ENCODE data around the gene PDE6A. TPM values are rescaled to one million over a fixed set of nuclear protein-coding genes. Genes with fewer than 3 reads are reported as not detected.

The PDE6A gene
- total and polyA plus RNA-seq, 9 of the 15 experiments (the other 6 are each of a cell fraction or from before 2014, with no cell fraction given), result 0.01 to 0.04 (median 0.01) TPM; not detected in 6

- H3K9me3 ChIP-seq (replicated peaks; ENCODE audit: control insufficient read depth, insufficient read depth, low read depth, low read length), result no peaks in the 10 kb centered on the region
- intact Hi-C loops (cut with micrococcal nuclease), result no loop called here
- FAIRE-seq (no peak), ATAC-seq (no peak), DNase-seq (ENCODE audit: extremely low read depth in 1 of 4, low spot score in 3 of 4) (no peak)
- ChIA-PET CTCF (ENCODE audit: low intra/inter-chr PET ratio) (no interaction called here), POLR2A (interaction anchor here (0.6 kb wide), 1 partner anchor 68 kb away, joined by 3 read pairs; no protein-coding TSS in a partner anchor)
- H3K9me1 ChIP-seq (ENCODE audit: control insufficient read depth, insufficient read depth, low read length), result no peaks in the 10 kb centered on the region
- H3K27me3 ChIP-seq (ENCODE audit: control insufficient read depth in 2 of 2, insufficient read depth in 2 of 2, low read length in 2 of 2), result no peaks in the 10 kb centered on the region
- H3K36me3 ChIP-seq (ENCODE audit: control insufficient read depth, insufficient read depth, low read length), result no peaks in the 10 kb centered on the region
- 59% methylated on average over 5 of the region's 5 CpGs for WGBS (ENCODE audit: insufficient coverage, low coverage, missing lambda C conversion rate)
- H3K4me1 ChIP-seq (replicated peaks in 1 of 2; ENCODE audit: control insufficient read depth in 2 of 2, insufficient read depth in 2 of 2, low read length in 2 of 2), result peaks cover 14 to 21% of the 10 kb centered on the region in 2 experiments; a peak in 4 of 5 replicates
- 0 out of 3 replicates have a peak, but pooled peaks cover 4% of the 10 kb centered on the region for H3K79me2 ChIP-seq (ENCODE audit: control insufficient read depth, insufficient read depth, low read length)
- no peak overlapping the region for H2AFZ ChIP-seq (ENCODE audit: low read depth, low read length)
- no peak overlapping the region for H3K9ac ChIP-seq (ENCODE audit: insufficient read depth in 1 of 2, low read depth in 2 of 2, low read length in 2 of 2)
- BruUV-seq (replicated peaks), result no TSS peak
- H3K27ac ChIP-seq (ENCODE audit: extremely low read depth, low read depth, low read length), result no peak overlapping the region
- no peak overlapping the region for H3K4me2 ChIP-seq (ENCODE audit: insufficient read depth, low read length)
- in situ Hi-C loops (cut with MboI), result no loop called here
- no peak overlapping the region for H3K4me3 ChIP-seq
- no peaks in the 10 kb centered on the region for H4K20me1 ChIP-seq (replicated peaks; ENCODE audit: control insufficient read depth, insufficient read depth, low read length)
- TF ChIP-seq HNRNPL (IDR thresholded peaks at IDR 0.05; ENCODE audit: low read depth, low read length), result no peak
- no peak for TF ChIP-seq RB1 (IDR thresholded peaks at IDR 0.05; ENCODE audit: low read depth)
- no peak for TF ChIP-seq RUNX1 (IDR thresholded peaks at IDR 0.05; ENCODE audit: low read depth)
- TF ChIP-seq MTA2 (IDR thresholded peaks at IDR 0.05; ENCODE audit: low read depth), result no peak
- TF ChIP-seq SMAD1 (IDR thresholded peaks at IDR 0.05; ENCODE audit: low read depth, low read length, partially characterized antibody), result no peak
- TF ChIP-seq, protein P1, sequence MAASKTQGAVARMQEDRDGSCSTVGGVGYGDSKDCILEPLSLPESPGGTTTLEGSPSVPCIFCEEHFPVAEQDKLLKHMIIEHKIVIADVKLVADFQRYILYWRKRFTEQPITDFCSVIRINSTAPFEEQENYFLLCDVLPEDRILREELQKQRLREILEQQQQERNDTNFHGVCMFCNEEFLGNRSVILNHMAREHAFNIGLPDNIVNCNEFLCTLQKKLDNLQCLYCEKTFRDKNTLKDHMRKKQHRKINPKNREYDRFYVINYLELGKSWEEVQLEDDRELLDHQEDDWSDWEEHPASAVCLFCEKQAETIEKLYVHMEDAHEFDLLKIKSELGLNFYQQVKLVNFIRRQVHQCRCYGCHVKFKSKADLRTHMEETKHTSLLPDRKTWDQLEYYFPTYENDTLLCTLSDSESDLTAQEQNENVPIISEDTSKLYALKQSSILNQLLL (CRISPR knock-in tag; IDR thresholded peaks at IDR 0.05; ENCODE audit: borderline replicate concordance), result no peak
- TF ChIP-seq ZBED1 (IDR thresholded peaks at IDR 0.05), result no peak
- TF ChIP-seq SRSF7 (optimal IDR thresholded peaks at IDR 0.05; ENCODE audit: low read depth, low read length), result no peak
- no peak for TF ChIP-seq SIX5 (IDR thresholded peaks at IDR 0.05; ENCODE audit: borderline replicate concordance in 1 of 2, insufficient read depth in 1 of 2, low read depth in 1 of 2, low read length in 2 of 2)
- no peak for TF ChIP-seq BHLHE40 (IDR thresholded peaks at IDR 0.05; ENCODE audit: low read length)
- TF ChIP-seq BDP1 (IDR thresholded peaks at IDR 0.05; ENCODE audit: insufficient read depth, insufficient read length), result no peak
- TF ChIP-seq BRD9 (IDR thresholded peaks at IDR 0.05; ENCODE audit: low read depth, partially characterized antibody), result no peak
- TF ChIP-seq ESRRB (CRISPR knock-in tag; IDR thresholded peaks at IDR 0.05; ENCODE audit: borderline replicate concordance), result no peak
- TF ChIP-seq ZNF655 (CRISPR knock-in tag; IDR thresholded peaks at IDR 0.05), result no peak
- TF ChIP-seq, protein P2, sequence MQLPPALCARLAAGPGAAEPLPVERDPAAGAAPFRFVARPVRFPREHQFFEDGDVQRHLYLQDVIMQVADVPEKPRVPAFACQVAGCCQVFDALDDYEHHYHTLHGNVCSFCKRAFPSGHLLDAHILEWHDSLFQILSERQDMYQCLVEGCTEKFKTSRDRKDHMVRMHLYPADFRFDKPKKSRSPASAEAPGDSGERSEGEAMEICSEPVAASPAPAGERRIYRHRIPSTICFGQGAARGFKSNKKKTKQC (CRISPR knock-in tag; IDR thresholded peaks at IDR 0.05), result no peak
- TF ChIP-seq, protein P3, sequence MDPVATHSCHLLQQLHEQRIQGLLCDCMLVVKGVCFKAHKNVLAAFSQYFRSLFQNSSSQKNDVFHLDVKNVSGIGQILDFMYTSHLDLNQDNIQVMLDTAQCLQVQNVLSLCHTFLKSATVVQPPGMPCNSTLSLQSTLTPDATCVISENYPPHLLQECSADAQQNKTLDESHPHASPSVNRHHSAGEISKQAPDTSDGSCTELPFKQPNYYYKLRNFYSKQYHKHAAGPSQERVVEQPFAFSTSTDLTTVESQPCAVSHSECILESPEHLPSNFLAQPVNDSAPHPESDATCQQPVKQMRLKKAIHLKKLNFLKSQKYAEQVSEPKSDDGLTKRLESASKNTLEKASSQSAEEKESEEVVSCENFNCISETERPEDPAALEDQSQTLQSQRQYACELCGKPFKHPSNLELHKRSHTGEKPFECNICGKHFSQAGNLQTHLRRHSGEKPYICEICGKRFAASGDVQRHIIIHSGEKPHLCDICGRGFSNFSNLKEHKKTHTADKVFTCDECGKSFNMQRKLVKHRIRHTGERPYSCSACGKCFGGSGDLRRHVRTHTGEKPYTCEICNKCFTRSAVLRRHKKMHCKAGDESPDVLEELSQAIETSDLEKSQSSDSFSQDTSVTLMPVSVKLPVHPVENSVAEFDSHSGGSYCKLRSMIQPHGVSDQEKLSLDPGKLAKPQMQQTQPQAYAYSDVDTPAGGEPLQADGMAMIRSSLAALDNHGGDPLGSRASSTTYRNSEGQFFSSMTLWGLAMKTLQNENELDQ (CRISPR knock-in tag; IDR thresholded peaks at IDR 0.05; ENCODE audit: borderline replicate concordance), result no peak
Observed at GRCh38 chr5:149956685-149957084, 12.1 kb upstream of the PDE6A start.
